ENCODE data around the gene RXFP1.

Gene RXFP1

GRCh38 chr4:158521484-158522088 is at the start of gene RXFP1:
RXFP1 (plus strand) TSS chr4:158521882; CDS start chr4:158521977, 95 bp downstream.
- no peak for DNase-seq

- no peak for DNase-seq
Measured at GRCh38 chr4:158481811-158482210, 39.9 kb upstream of the RXFP1 start.

GRCh38 chr4:158484173-158484885 is 37.4 kb upstream of the RXFP1 start:
- DNase-seq = no peak

- no peak for DNase-seq
Measured at GRCh38 chr4:158490629-158491028, 31.1 kb upstream of the RXFP1 start.

- DNase-seq = no peak
Measured at GRCh38 chr4:158492391-158492790, 29.3 kb upstream of the RXFP1 start.

- no peak for DNase-seq
Measured at GRCh38 chr4:158496030-158496741, 25.5 kb upstream of the RXFP1 start.

GRCh38 chr4:158500054-158500453 is 21.6 kb upstream of the RXFP1 start:
- DNase-seq = no peak

- no peak for DNase-seq
Measured at GRCh38 chr4:158513256-158513655, 8.4 kb upstream of the RXFP1 start.

GRCh38 chr4:158519226-158519625 is 2.5 kb upstream of the RXFP1 start:
- no peak for DNase-seq

GRCh38 chr4:158523990-158524535 is 2.4 kb downstream of the RXFP1 start:
- no peak for DNase-seq

- no peak for DNase-seq
Measured at GRCh38 chr4:158527516-158527915, 5.8 kb downstream of the RXFP1 start.

- DNase-seq = no peak
Measured at GRCh38 chr4:158529505-158529904, 7.8 kb downstream of the RXFP1 start.

GRCh38 chr4:158530381-158530780 is 8.7 kb downstream of the RXFP1 start:
- no peak for DNase-seq

- no peak for DNase-seq
Measured at GRCh38 chr4:158530898-158531297, 9.2 kb downstream of the RXFP1 start.

GRCh38 chr4:158532556-158533231 is 11.0 kb downstream of the RXFP1 start:
- DNase-seq = no peak

GRCh38 chr4:158534727-158535126 is 13.0 kb downstream of the RXFP1 start:
- DNase-seq = no peak

GRCh38 chr4:158535130-158535614 is 13.5 kb downstream of the RXFP1 start:
- DNase-seq = no peak

- DNase-seq = no peak
Measured at GRCh38 chr4:158536833-158537232, 15.2 kb downstream of the RXFP1 start.

GRCh38 chr4:158538176-158538575 is 16.5 kb downstream of the RXFP1 start:
- DNase-seq = no peak

GRCh38 chr4:158538911-158539310 is 17.2 kb downstream of the RXFP1 start:
- no peak for DNase-seq

GRCh38 chr4:158540125-158540907 is 18.6 kb downstream of the RXFP1 start:
- DNase-seq = no peak

- no peak for DNase-seq
Measured at GRCh38 chr4:158541506-158541905, 19.8 kb downstream of the RXFP1 start.

Data from cortex of kidney (tissue), 1 donor.